Measurements from ENCODE around the gene PPP2R2B.
"Not testable (repeated sequence)": the region's sequence is repeated elsewhere in the genome, so short reads cannot be mapped to it uniquely, and the experiment has no call there.

The PPP2R2B gene

DNA sequence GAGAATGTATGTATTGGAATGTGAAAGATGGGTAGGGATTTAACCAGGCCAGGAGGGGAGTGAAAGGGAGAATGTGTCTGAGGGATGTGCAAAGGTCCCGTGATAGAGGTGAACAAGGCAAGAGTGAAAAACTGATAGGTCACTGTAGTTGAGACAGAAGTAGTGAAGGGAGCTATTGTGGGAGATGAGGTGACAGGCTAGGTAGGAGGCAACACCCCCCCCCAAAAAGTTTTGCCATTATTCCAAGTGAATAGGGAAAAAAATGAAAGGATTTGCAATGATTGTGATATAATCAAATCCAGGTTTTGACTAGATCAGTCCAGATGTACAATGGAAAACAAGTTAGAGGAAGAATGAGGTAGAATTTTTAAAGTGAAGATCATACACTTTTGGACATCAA lies 226.0 kb downstream of the PPP2R2B start:
- DNase-seq (ENCODE audit: low spot score), result no peak

DNA sequence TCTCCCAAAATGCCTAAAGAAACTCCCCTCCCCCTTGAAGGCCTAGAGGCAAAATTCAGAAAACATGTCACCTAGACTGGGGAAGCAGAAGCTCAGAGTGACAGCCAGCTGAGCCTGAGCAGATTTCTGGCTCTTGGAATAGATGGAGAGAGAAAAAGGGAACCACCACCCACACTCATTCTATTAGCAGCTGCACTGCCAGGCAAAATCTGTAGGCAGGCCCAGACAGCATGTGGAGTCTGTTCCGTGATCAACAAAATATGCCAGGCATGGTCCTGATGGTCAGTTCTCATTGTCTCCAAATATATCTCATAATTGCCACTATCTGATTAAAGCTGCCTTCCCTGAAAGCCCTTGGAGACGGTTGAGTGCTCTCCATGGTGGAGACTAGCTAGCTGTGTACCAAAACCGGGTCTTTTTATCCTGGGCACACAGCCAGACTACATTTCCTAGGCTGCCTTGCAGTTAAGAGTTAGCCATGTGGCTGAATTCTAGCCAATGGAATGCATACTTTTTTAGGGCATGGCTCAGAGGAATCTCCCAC lies 230.8 kb downstream of the PPP2R2B start:
- DNase-seq (ENCODE audit: low spot score), result no peak

DNA sequence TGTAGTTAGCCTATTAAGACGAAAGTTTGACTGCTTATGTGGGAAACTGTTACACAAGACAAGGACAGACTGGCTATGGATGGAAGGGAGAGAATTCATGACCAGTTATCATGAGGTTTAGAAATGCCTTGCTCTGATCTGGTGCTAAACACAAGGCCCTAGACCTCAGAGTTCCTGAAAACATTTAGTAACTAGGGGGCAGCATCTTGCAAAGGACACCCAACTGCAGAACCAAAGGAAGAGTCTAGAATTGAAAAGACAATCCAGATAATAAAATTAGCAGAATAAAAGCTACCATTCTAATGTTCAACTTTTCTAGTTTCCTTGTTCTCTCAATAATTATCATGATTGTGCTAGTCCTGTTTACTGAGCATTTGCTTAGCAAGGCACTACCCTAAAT lies 232.1 kb downstream of the PPP2R2B start:
- DNase-seq (ENCODE audit: low spot score), result no peak

DNA sequence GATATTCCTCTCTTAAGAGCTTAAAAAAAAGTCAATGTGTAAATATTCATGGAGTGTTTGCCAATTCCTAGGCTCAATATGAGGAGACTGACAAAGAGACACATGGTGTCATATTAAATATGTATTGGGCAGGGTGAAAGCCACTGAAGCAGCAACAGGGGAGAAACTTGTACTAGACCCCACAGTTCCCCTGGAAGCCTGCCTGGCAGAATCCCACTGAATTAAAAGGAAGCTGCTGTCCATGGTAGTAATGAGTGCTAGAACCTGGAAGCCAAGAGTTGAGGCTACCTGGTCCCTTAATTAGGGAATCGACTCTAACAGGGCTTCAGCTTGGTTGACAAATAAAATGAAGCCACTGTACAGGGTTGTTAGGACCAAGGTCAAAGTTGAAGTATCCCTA lies 233.2 kb downstream of the PPP2R2B start:
- DNase-seq (ENCODE audit: low spot score), result no peak

DNA sequence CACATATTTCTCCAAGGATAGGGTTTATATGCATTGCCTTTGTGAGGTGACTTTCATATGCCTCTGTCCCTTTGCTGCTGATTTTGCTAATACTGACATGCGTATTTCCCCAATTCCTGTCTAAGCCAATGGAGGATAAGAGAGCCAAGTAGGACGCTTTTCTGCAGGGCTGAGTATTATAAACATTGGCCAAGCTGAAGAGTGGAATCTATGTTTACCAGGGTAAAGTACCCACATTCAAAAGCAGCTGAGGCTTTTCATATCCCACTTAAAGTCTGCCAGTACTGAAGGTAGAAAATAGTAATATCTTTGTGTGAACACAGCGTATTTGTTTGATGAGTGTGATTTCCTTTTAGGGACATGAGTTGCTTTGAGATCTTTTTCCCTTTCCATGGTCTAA lies 233.7 kb downstream of the PPP2R2B start:
- no peak for DNase-seq (ENCODE audit: low spot score)

DNA sequence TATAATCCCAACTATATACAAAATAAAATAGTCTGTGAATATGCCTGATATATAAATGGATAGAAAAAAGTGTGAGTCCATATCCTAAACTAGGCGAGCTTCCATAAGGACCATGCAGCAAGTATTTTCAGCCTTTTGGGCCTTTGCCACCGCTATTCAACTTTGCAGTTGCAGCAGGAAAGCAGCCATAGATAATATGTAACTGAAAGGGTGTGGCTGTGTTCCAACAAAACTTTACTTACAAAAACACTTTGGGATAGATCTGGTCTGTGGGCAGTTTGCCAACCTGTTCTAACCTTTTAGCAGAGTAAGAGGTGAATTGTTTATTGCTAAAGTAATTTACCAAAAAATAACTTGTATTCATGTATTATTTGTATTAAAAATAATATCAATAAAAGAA lies 234.8 kb downstream of the PPP2R2B start:
- no peak for DNase-seq (ENCODE audit: low spot score)

DNA sequence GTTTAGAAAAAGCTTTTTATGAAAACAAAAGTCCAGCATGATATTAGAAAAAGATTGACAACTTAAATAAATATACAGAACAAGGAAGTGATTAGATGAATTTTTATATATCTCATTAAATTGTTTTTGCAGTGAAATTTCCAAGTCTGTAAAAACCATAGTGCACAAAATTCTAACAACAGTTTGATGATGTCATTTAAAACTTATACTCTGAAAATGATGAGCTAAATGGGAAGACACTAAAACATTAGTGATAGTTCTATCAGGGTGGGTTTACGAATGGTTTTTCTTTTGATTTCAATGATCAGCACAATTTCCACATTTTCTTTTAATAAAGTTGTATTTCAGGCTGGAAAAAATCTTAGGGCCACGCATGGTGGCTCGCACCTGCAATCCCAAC lies 236.1 kb downstream of the PPP2R2B start:
- no peak for DNase-seq (ENCODE audit: low spot score)

DNA sequence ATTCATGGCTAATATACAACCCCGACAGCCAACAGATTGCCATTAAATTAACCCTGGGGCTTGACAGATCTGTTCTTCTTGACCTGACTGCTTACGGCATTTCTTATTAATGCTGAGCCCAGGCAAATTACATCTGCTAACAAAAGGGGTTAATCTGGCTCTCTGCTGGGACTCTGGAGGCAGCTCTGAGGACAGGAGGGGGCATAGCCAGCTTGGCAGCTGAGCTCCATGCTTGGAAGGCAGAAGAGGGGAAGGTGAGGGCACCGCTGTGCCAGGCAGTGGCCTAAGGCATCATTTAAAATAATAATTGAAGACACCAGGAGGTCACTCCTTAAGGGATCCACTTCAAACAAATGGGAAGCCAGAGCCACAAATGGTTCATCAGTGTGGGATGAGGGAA lies 236.6 kb downstream of the PPP2R2B start:
- no peak for DNase-seq (ENCODE audit: low spot score)

DNA sequence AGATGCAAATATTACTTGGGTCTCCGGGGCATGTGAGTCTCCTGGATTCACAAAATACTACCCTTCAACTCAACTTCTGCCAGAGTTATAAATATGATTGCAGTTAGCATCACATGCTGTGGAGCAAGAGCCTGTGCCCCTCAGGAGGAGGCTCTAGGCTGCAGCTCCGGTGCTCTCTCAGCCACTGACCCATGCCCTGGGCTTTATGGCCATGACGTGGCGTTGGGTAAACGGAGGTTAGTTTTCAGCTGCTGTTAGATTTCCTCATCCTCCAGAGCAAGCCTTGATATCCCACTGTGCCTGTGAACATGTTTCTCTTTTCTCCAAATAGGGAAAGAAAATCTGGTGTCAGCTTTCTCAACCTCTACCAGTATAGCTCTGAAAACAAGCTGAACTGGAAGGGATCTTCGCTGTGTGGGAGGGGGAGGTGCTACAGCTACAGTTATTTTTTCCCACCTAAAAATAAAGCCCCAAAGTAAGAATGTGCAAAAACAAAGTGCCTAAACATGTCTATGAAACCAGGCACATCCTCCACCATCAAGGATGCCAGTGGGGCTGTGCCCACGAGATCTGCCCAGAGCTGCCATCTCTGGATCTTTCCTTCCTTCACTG lies 238.2 kb downstream of the PPP2R2B start:
- DNase-seq (ENCODE audit: low spot score), result no peak

DNA sequence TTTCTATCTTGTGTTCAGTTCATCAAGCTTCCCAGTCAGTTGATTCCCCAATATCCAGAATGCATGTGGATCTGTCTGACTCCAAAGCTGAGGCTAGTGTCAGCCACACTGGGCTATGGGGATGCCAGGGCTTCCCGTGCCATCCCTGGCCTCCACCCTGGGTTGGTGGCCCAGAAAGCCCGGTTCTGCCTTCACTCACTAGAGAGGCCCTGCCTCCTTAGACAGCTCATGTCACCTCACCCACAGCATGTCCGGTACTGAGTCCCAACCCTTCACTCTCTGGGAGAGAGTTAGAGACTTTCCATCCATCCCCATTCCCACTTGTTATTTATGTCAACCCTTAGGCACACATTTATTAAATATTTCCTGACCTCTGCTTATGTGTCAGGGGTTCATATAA lies 243.1 kb downstream of the PPP2R2B start:
- no peak for DNase-seq (ENCODE audit: low spot score)

DNA sequence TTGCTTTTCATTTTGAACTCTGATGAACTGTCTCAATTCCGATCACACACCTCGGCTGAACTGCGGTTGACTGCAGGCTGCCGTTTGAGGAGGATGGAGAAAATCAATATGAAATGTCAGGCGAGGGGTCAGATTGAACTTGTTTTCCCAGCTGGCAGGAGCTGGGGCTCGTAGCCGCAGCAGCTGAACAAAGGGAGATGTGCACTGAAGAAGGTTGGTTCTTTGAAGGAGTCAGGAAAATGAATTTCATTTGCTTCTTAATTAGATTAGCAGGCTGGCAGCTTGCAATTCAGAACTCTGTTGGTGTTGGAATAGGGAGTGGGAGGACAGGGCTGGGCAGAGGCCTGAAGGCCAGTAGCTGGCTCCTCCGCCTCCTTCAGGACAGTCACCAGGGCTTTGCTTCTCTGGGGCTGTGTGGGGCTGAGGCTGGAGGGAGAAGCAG lies 245.2 kb downstream of the PPP2R2B start:
- DNase-seq (ENCODE audit: low spot score), result no peak

DNA sequence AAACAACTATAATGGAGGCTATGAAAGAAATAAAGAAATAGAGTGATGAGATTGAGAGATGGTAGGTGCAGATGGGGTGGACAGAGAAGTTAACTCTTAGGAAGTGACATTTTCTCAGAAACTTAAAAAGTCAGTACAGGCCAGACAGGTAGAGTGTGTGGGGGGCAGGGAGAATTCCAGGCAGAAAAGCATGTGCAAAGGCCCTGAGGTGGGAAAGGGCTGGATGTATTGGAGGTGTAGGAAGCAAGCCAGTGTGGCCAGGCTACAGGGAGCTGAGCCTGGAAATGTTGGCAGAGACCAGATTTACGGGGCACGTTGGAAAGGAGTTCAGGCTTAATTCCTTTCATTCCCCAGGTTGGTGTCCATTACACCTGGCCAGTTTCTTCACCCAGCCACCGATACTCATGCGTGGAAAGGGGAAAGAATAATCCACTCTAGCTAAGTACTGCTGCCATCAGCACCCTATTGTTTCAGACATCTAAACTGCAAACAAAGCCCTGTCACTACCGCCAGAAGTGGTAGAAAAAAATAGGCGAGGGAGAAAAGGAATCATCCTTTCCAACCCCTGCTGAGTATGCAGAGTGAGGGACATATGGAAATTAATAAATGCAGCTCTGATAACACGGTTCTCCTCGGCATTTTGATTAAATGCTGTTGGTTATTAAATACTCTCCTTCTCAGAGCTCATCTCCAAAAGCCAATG lies 245.8 kb downstream of the PPP2R2B start:
- DNase-seq (ENCODE audit: low spot score), result no peak

DNA sequence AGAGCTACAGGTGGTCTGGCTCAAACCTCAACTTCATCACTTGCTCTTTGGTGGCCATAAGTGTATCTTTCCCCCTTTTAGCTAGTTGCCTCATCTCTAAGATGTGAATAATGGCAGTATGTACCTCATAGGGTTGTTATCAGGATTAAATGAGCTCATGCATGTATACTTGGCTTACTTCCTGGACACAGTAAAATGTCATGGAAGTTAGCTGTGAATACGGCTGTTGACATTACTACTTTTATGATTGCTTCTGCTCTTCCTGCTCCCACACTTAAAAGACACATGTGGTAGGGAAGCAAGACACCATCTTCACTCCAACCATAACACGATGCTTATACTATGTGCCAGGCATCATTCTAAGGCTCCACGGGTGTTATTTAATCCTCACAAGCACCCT lies 248.1 kb downstream of the PPP2R2B start:
- DNase-seq (ENCODE audit: low spot score), result no peak

DNA sequence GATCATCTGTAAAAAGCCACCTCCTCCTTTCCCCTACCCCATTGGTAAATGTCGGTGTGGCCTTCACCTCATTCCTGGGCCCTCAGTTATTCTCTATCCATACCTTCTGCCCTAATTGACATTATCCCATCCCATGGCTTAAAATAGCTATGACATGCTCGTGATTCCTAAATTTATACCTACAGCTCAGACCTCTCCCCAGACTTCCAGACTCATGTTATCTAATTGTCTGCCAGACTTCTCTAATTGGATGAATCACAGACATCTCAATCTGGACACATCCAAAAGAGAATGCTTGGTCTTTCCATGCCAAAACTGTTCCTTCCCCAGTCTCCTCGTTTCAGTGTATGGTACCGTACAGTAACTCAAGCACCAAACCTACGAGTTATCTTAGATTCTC lies 249.6 kb downstream of the PPP2R2B start:
- no peak for DNase-seq (ENCODE audit: low spot score)

DNA sequence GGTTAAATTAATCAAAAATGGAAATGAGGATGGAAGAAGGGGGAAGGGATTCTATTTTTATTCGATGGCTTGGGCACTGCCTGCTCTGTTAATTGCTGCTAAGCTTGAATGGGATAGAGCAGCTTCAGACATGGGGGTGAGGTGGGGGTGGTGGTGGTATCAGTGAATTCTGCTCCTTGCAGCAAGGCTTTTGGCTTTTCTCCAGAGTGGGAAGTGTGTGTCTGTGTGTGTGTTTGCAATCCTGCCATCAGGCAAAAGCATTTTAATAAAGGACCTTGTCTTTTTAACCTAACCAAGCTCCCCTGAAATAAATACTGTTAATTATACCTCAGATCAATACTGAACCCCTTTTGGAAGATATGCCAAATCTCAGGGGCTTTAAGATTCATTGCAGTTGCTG lies 251.6 kb downstream of the PPP2R2B start:
- no peak for DNase-seq (ENCODE audit: low spot score)

DNA sequence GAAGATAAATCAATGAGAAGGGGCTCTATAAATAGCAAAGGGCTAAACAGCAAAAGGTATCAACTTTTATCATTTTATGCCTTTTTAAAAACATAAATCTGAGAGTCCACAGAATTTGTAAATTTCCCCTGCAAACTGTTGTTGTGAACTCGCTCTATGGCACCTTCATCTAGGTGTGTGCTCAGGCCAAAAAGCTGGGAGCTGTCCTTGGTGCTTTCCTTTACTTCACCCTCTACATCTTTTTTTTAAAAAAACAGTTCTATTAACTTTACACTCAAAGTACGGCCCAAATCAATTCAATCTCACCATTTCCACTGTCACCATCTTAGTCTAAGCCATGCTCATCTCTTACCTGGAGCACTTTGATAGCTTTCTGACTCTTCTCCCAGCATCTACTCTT lies 254.4 kb downstream of the PPP2R2B start:
- no peak for DNase-seq (ENCODE audit: low spot score)

DNA sequence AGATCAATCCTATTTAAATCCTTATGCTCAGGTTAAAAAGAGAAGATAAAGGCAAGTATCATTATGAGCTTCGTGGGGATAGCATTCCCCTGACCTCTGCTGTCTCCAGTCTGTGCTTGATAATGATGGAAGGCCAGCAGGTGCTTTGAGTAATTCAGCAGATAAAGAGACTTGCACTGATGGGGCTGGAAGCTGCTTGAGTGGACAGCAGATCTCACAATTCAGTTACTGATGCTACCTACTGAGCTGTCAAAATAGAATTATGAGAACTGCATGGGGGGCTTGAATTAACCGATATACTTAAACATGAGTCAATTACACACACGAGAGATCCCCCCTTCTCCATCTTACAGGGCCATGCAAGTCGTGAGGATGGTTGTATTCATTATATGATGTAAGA lies 254.9 kb downstream of the PPP2R2B start:
- DNase-seq (ENCODE audit: low spot score), result no peak

DNA sequence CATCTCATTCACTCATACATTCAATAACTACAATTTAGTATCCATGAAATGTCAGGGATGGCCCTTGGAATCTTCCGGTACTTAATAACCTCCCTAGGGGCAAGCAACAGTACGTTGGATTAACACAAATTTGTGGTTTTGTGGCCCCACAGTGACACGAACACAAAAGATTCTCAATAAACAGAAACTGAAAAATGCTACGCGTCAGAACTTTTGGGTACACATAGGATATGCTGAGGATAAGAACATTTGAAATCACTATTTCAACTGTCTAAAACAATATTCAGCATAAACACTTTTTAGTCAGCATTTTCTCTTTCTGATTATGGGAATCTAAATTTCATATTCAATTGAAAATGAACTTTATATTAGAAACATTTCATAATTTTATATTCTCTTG lies 255.5 kb downstream of the PPP2R2B start:
- no peak for DNase-seq (ENCODE audit: low spot score)

DNA sequence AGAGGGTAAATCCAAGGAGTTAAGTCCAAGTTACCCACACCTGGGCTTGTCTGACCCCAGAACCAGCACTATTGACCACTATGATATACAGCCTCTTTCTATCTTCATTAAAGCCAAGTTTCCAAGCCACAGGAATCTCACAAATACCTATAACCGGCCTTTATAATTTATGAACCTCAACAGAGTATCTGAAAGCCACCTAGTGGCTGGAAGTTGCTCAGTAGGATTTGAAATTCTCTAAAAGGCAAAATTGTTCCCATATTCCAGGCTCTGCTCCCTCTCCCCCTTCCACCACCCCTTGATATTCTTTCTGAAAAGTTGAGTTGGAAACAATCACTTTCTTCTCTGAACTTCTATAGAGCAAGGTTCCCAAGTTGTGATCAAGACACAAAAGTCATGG lies 256.2 kb downstream of the PPP2R2B start:
- DNase-seq (ENCODE audit: low spot score), result no peak

DNA sequence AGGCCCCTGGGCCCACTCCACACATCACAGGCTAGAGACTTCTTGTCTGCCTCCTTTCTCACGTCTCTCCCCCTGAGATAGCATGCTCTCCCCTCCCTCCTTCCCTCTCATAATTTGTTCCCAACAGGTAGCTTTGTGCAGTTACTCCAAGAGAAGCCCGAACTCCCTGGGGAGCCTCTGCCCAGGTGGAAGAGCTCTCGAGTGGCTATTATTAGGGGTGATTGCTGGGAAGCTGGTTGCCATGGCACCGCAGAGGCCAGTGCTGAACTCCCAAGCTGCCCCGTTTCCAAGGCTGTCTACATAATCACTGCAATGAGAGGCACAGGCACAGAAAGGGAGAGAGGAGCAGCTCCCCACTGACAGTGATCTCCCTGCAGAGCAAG lies 257.9 kb downstream of the PPP2R2B start:
- no peak for DNase-seq (ENCODE audit: low spot score)

DNA sequence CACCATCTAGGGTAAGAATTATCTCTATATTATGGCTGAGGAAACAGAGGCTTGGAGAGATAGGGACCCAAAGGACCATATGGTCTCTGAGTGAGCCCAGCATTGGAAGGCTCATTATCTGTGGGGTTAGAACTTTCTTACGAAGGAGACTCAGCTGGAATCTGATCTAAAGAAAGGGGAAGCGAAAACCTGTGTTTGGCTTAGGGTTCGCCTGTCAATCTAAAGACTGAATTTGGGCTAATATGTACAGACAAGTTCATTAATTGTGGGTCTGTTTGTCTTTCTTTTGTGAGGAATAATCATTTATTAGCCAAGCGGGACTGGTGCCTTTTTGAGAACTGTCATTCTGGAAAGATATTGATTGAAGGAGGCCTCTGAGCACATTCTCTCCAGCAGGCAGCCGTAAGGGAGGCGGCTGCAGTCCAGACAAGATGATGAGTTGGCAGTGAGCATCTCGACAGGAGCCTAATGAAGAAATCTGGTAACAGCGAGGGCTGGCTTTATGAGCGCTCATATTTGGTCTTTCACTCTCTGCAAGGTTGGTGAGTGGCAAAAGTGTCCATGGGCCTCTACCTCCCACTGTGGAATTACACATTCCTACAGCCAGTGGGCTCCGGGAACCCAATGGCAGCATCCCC lies 258.4 kb downstream of the PPP2R2B start:
- DNase-seq (ENCODE audit: low spot score), result no peak

DNA sequence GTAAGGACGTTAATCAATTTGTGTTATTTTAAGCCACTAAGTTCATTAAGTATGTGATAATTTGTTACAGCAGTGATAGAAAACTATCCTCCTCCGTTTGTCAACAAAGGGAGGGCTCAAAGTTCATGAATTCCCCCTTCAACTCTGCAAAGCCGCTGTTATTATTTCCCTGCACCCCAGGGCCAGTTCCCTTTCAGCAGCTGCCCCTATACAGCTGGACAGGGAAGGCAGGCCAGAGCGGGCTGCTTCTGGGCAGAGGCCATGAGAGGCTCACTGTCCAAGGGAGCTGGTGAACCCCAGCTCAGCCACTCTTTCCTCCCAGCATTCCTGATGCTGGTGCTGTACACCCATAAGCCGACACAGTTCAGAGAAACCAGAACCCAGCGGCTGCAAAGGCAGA lies 260.1 kb downstream of the PPP2R2B start:
- DNase-seq (ENCODE audit: low spot score), result no peak

DNA sequence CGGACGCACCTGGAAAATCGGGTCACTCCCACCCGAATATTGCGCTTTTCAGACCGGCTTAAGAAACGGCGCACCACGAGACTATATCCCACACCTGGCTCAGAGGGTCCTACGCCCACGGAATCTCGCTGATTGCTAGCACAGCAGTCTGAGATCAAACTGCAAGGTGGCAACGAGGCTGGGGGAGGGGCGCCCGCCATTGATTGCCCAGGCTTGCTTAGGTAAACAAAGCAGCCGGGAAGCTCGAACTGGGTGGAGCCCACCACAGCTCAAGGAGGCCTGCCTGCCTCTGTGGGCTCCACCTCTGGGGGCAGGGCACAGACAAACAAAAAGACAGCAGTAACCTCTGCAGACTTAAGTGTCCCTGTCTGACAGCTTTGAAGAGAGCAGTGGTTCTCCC lies 268.8 kb downstream of the PPP2R2B start:
- DNase-seq (ENCODE audit: low spot score), result not testable (repeated sequence)
